Mesodermal cell (in vitro differentiated cells): ENCODE measurements around the gene TEDC2.
A peak's percentile ranks its signal among the peaks of the same experiment; 100 is the strongest.

ENCODE experiments used
- H3K27ac ChIP-seq: 2 replicates; pipeline ENCODE4 v1.7.0; 2013; ENCODE audit warnings: mild to moderate bottlenecking, low read depth, low read length, moderate library complexity; ENCODE audit not compliant: severe bottlenecking
- H3K36me3 ChIP-seq: 2 replicates; pipeline ENCODE4 v1.7.1; 2013; ENCODE audit warnings: mild to moderate bottlenecking, low read length, moderate library complexity; ENCODE audit not compliant: control insufficient read depth, insufficient read depth
- H3K4me1 ChIP-seq: one replicate; pipeline ENCODE4 v1.7.1; 2013; ENCODE audit warnings: mild to moderate bottlenecking, low read length; ENCODE audit not compliant: insufficient read depth, control insufficient read depth, poor library complexity, severe bottlenecking
- H3K4me3 ChIP-seq: 2 replicates; pipeline ENCODE4 v1.7.0; 2013; ENCODE audit warnings: low read length, control low read depth, mild to moderate bottlenecking; ENCODE audit not compliant: insufficient read depth, poor library complexity, severe bottlenecking; ENCODE audit errors: extremely low read depth
- H3K9me3 ChIP-seq: 2 replicates; pipeline ENCODE4 v1.7.1; 2013; ENCODE audit warnings: mild to moderate bottlenecking, low read length, moderate library complexity; ENCODE audit not compliant: control insufficient read depth
- WGBS, 2 experiments: methylation state at CpG; one replicate each; pipeline ENCODE4 v1.1.5; 2013; ENCODE audit warnings: missing lambda C conversion rate in 2 of 2; ENCODE audit not compliant: insufficient coverage in 2 of 2; 5-methylcytosine and 5-hydroxymethylcytosine counted together

TEDC2 gene

DNA sequence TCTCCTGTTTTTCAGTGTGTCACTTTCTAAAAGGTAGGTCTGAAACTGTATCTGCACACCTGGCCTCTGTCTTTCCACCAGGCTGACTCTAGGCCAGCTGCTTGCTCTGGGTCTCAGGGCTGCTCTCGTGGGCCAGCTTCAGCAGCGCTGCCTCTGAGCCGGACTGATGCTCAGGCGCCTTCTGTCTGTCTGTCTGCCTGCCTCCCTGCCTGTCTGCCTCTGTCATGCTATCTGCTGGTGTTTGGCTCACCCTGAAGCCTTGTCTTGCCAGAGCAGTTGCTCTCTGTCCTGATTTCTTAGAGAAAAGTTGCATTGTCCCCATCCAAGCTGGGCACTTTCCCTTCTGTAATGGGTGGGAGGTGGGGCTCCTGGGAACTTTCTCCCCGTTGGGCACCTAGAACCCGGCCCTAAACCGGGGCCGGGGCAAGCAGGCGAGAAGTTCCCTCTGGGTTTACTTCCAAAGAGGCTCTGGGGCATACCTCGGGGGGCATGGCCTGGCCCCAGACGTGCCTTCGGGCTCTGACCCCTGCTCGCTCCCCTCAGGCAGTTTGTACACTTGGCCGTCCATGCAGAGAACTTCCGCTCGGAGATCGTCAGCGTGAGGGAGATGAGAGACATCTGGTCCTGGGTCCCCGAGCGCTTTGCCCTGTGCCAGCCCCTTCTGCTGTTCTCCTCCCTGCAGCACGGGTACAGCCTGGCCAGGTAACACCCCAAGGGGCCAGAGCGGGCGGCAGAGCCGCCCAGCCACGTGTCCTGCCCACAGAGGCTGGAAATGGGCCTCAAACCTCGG is 38.0 kb downstream of the TEDC2 start:
- H3K4me3 ChIP-seq = no peak overlapping the region
- peaks cover 5% of the 10 kb centered on the region for H3K4me1 ChIP-seq
- H3K36me3 ChIP-seq = no peaks in the 10 kb centered on the region
- H3K9me3 ChIP-seq = no peaks in the 10 kb centered on the region
- 94 to 96% methylated on average over 26 of the region's 26 CpGs for WGBS, 2 experiments
- no peak overlapping the region for H3K27ac ChIP-seq

DNA sequence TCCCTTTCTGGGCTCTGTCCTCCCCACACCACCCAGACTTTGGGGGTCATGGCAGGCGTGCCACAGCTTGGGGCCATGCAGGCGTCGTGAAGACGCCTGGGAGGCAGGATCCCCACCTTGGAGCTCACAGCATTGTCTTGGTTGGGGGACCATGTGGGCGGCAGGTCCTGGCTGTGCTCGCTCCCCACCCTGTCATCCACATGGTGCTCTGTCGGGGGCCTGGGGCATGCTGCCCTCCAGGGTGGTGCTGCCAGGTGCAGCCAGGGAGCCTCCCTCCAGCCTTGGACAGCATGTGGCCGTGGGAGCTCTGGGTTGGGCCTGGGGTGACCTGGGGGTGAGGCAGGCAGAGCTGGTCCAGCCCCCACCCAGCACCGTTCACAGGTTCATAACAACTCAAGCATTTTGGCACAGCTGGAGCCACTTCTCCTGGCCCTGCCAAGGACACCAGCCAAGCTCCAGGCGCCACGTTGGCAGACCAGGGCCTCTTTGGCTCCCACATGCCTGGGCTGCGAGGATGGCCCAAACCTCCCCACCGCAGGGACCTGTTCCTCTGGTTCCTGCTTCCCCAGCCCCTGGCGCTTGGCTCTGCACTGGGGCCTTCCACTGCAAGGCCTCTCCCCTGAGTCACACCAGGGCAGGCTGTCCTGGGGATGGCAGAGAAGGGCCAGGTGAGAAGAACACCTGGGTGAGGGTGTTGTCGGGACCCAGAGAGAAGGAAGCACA is 38.8 kb downstream of the TEDC2 start:
- H3K9me3 ChIP-seq = no peaks in the 10 kb centered on the region
- H3K4me1 ChIP-seq = peaks cover 5% of the 10 kb centered on the region
- no peak overlapping the region for H3K4me3 ChIP-seq
- WGBS, 2 experiments = 92 to 96% methylated on average over 13 to 14 of the region's 15 CpGs
- H3K36me3 ChIP-seq = no peaks in the 10 kb centered on the region
- no peak overlapping the region for H3K27ac ChIP-seq

DNA sequence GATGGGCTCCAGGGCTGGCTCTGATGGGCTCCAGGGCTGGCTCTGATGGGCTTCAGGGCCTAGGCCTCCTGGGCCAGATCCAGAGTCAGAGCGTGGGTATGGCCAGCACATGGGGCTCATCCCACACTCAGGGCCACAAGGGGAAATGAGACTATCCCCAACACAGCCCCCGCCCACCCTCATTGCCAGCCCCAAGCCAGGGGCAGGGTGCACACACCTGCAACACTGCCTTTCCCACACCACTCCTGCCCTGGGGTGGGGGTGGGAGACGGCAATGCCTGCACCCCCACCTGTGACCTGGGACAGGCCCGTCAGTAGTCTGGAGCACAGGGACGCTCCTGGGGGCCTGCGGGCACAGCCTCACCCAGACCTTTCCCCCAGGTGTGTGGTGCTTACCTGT is 39.5 kb downstream of the TEDC2 start:
- no peak overlapping the region for H3K4me3 ChIP-seq
- WGBS, 2 experiments = 94% methylated on average over 2 of the region's 6 CpGs; no CpG with 5 or more reads in 1 of the 2 experiments
- H3K36me3 ChIP-seq = no peaks in the 10 kb centered on the region
- peaks cover 5% of the 10 kb centered on the region for H3K4me1 ChIP-seq
- H3K27ac ChIP-seq = no peak overlapping the region
- no peaks in the 10 kb centered on the region for H3K9me3 ChIP-seq

DNA sequence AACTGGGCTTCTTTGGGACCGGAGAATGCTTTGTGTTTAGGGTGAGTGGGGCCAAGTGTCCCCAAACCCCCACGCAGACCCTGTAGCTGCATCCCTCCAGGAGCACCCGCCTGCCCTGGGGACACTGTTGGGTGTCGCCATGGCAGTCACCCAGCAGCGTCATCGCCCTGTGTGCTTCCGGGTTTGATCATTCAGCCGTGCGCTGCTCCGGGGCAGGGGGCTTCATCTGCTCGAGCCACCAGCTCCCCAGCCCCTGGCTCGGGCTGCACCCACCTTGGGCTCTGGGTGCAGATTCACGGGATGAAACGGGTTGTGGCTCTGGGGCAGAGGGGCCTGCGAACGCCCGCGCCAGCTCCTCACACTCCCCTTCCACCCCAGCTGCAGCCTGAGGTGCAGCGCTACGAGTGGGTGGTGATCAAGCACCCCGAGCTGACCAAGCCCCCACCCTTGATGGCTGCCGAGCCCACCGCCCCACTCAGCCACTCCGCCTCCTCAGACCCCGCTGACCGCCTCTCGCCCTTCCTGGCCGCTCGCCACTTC is 40.1 kb downstream of the TEDC2 start:
- 95 to 96% methylated on average over 24 to 28 of the region's 29 CpGs for WGBS, 2 experiments
- H3K36me3 ChIP-seq = no peaks in the 10 kb centered on the region

DNA sequence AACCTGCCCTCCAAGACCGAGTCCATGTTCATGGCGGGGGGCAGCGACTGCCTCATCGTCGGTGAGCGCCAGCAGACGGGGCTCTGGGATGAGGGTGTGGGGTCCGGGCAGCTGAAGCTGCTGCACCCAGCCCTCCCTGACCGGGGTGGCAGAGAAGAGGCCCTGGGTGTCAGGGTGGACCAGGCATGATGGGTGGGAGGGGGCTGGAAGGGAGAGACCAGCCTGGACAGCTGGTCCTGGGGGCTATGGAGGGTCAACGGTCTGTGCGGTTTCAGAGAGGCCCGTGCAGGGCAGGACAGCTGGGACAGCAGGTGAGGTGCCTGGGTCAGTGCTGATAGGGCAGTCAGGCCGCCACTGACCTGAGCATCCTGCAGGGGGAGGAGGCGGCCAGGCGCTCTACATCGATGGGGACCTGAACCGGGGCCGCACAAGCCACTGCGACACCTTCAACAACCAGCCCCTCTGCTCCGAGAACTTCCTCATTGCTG is 40.6 kb downstream of the TEDC2 start:
- H3K4me1 ChIP-seq = peaks cover 5% of the 10 kb centered on the region
- no peaks in the 10 kb centered on the region for H3K9me3 ChIP-seq
- no peak overlapping the region for H3K27ac ChIP-seq
- no peak overlapping the region for H3K4me3 ChIP-seq
- H3K36me3 ChIP-seq = no peaks in the 10 kb centered on the region
- 84 to 90% methylated on average over 16 to 18 of the region's 20 CpGs for WGBS, 2 experiments

More for the DNA sequence above, 40.1 kb downstream of the TEDC2 start:
- H3K27ac ChIP-seq = no peak overlapping the region
- no peaks in the 10 kb centered on the region for H3K9me3 ChIP-seq
- H3K4me3 ChIP-seq = no peak overlapping the region
- H3K4me1 ChIP-seq = peaks cover 5% of the 10 kb centered on the region

DNA sequence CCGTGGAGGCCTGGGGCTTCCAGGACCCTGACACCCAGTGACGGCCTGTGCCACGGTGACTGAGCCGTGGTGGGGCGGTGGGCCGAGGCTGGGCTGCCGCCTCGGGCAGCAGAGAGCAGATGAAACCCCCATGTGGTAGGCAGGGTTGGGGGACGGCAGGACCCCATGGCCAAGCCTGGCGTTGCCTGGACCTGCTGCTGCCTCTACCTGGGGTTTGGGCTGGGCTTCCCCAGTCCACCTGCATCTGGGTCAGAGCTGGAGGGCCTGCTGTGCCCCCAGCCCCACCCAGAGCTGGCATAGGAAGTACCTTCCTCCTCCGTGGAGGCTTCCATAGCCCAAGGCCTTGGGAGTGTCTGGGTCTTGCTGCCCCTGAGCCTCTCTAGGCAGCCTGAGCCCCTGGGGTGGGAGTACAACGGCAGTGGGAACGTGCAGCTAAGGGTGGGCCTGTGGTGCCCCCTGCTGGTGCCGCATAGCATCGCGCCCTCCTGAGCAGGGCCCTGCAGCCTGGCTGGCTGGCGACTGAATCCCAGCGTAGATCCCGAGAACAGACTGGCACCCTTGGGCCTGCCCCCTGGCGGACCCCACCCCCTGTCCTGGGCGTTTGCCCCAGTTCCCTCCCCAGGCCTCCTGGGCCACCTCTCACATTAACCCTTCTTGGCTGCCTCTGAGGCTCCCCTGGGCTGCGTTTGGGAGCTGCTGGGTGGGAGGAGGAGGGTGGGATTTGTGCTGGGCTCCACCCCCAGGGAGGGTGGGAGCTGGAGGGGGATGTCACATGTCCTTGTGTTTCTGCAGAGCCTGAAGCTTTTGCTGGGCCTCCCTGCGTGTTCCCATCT is 41.2 kb downstream of the TEDC2 start:
- H3K4me3 ChIP-seq = peak overlapping the region; percentile 35
- H3K9me3 ChIP-seq = no peaks in the 10 kb centered on the region
- 57 to 66% methylated on average over 15 to 18 of the region's 23 CpGs for WGBS, 2 experiments
- peaks cover 5% of the 10 kb centered on the region for H3K4me1 ChIP-seq
- no peak overlapping the region for H3K27ac ChIP-seq
- no peaks in the 10 kb centered on the region for H3K36me3 ChIP-seq

DNA sequence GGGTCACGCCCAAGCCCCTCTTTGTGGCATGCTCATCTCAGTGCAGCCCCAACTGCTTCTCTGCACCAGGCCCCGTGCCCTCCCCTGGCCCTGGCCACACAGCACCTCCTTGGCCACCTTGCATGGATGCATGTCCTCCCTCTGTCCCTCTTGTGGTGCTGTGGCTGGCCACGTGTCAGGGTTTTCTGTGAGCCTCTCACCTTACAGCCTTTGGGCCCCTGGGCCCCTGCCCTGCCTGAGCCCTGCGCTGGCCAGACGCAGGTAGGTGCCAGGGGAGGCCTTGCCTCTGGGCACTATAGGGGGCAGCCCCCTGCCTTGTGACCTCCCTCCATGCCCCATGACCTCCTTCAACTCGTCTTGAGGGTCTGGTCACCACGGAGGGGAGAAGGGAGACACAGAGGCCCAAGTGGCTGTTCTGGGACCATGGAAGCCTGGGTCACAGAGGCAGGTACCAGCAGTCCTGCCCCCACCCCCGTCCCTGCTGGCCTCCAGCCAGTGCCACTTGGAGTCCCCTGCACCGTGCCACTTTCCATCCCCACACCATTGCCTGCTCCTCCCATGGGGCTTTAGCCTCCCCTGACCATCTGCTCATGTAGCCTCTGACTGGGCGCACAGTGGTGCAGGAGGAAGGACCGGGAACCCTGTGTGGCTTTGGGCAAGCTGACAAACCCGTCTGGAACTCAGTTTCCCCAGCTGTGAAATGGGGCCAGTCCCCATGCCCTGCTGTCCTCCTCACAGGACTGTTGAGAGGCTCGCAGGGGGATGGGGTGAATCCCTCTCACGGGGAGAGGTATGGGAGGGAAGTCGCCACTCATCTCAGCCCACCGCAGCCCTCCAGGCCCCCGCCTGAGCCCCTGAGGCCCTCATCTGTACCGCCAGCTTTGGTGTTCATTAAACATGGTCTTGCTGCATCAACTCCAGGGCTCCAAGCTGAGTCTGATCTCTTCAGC is 42.3 kb downstream of the TEDC2 start:
- WGBS, 2 experiments = 85 to 93% methylated on average over 15 to 16 of the region's 18 CpGs
- H3K27ac ChIP-seq = no peak overlapping the region

DNA sequence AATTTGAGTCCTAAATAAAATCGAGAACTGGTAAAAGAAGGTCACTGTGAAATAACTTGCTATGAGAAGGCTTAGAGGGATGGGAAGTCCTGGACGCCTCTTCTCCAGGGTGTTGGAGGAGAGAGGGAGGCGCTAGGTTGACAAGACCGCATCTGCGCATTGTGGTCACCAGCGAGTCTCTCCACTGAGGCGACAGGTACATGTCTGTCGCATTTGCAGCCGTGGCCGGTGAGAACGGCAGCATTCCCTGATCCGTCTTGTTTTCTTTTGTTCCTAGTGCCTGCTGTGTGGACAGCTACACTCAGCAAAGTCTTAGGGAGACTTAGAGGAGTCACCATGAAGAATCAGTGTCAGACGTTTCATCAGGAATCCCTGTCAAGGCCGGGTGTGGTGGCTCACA is 45.8 kb downstream of the TEDC2 start:
- H3K4me1 ChIP-seq = peaks cover 5% of the 10 kb centered on the region
- H3K27ac ChIP-seq = no peak overlapping the region
- no peaks in the 10 kb centered on the region for H3K36me3 ChIP-seq
- no peak overlapping the region for H3K4me3 ChIP-seq
- no peaks in the 10 kb centered on the region for H3K9me3 ChIP-seq
- 88 to 92% methylated on average over 14 of the region's 14 CpGs for WGBS, 2 experiments

More for the DNA sequence above, 42.3 kb downstream of the TEDC2 start:
- no peak overlapping the region for H3K4me3 ChIP-seq
- peaks cover 5% of the 10 kb centered on the region for H3K4me1 ChIP-seq
- H3K9me3 ChIP-seq = no peaks in the 10 kb centered on the region
- H3K36me3 ChIP-seq = no peaks in the 10 kb centered on the region

DNA sequence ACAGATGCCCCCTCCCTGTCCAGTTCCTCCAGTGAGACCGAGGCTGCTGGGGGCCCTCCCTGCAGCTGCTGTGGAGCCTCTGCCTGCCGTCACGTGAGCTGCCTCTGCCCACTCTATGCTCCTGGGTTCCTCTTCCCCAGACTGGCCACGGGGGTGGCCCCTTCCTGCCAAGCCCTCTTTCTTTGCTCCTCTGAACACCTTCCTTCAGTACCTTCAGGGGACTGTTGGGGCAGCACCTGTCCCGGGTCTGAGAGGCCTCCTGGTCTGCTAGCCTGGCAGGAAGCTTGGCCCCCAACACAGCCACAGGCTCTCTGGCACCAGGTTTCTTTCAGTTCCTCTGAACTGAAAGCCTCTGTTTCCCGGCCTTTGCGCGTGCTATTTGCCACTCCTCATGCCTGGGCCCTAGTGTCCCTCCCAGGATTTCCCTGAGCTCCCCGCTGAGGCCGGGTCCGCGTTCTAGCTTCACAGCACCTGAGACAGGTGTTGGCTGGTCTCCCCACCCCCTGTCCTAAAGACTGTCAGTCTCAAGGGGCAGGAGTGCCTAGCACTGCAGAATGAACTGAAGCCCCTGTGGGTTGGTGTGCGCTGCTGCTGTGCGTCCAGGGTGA is 47.2 kb downstream of the TEDC2 start:
- H3K27ac ChIP-seq = no peak overlapping the region
- no peaks in the 10 kb centered on the region for H3K9me3 ChIP-seq
- WGBS, 2 experiments = 84 to 85% methylated on average over 13 to 14 of the region's 14 CpGs
- peaks cover 7% of the 10 kb centered on the region for H3K4me1 ChIP-seq
- H3K4me3 ChIP-seq = no peak overlapping the region
- no peaks in the 10 kb centered on the region for H3K36me3 ChIP-seq
